ENCODE results near the gene NRXN3.

Gene NRXN3

DNA sequence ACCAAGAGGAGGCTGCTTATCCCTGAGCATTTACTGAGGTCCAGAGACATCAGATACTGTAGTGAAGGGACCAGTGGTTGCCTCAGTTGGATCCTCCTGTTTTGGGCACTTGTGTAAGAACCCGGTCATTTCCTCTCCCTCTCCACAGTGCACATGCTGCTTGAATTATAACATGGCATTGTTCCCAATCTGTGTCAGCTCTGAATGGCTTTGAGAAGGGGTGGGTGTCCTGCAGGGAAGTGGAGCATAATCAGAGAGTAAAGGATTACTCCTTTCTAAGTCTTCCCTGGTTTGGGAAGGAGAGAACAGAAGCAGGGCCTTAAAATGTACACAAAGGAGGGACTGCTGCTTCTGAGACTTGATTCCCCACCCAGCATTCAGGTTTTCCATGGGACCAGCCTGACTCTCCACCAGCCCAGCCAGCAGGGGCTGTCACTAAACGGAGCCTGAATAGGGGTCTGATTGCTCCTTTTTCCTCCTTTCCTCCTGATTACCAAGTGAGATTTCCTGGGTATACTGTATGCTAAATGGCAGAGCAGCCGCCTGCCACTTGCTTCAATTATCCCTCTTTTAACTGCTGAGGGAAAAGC is 78.4 kb downstream of the NRXN3 start:
- no peak for DNase-seq

DNA sequence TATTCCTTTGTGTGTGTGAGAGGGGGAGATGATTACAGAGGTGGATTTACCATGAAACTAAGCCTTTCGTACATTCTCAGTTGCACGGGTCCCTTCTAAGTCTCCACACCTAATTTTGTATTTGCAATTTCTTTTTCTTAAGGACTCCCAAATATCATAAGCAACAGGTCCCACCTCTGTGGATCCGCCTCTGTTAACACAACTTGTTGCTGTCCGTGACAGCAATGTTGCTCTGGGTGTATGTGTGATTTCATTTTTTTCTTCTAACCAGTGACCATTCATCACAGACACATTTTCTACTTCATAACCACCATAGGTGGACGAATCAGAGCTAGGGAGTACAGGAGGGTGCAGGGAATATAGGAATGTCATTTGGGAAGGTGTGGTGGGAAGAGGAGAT is 81.1 kb downstream of the NRXN3 start:
- no peak for DNase-seq

DNA sequence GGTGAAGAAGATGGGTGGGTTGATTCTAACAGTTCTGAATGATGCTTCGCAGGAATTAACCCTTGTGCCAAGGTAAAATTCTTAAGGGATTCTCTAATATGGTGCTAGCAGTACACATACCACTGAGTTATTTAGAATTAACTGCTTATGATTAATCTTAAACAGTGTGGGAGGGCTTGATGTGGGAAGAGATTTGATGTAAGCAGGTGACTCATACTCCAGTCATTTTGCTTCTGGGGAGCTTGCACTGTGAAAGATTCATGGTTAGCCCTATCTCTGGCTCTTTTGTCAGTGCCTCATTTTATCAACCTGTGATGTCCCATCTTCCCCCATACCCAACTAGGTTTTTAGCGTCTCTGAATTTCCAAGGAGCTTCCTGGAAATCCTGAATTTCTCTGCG is 83.8 kb downstream of the NRXN3 start:
- no peak for DNase-seq

DNA sequence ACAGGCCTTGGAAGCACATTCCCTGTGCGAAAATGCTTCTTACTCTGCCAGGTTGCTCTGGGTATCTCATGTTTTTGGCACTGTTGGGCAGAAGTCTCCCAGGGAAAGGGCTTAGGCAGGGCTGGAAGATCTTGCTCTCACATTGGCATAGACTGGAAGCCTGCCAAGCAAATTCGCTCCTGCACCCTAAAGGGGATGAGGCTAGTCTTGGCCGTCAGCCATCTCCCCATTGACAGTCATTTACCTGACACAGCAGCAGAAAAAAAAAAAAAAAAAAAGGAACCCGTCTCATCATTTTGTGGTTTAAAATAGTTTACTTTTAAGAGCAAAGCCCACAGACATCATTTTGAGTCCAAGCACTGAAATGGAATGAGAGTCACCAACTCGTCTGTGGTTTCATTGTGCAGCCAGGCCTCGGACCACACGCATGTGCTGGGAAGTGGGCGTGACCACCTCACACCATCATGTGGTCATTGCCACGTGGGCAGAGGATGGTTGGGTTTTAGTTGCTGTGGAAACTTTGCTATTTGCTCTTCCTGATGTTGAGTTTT is 84.8 kb downstream of the NRXN3 start:
- peak; percentile 19 for DNase-seq

DNA sequence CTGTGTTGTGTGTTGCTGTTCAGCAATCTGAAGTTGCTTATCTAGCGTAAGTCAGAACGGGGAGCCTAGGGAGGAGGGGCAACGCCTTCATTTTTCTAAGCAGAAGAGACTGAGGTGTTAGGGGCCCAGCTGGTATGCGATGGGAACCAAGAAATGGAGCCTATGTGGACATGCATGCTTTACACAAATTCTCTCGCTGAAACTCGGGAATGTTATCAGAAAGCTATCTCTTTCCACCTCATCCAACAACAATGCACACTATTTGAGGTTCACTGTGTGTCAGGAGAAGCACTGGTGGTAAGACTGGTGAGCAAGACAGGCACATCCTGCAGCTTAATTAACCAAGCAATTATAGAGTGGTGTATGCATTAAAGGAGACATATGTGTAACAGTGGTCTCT is 89.7 kb downstream of the NRXN3 start:
- DNase-seq, result no peak

DNA sequence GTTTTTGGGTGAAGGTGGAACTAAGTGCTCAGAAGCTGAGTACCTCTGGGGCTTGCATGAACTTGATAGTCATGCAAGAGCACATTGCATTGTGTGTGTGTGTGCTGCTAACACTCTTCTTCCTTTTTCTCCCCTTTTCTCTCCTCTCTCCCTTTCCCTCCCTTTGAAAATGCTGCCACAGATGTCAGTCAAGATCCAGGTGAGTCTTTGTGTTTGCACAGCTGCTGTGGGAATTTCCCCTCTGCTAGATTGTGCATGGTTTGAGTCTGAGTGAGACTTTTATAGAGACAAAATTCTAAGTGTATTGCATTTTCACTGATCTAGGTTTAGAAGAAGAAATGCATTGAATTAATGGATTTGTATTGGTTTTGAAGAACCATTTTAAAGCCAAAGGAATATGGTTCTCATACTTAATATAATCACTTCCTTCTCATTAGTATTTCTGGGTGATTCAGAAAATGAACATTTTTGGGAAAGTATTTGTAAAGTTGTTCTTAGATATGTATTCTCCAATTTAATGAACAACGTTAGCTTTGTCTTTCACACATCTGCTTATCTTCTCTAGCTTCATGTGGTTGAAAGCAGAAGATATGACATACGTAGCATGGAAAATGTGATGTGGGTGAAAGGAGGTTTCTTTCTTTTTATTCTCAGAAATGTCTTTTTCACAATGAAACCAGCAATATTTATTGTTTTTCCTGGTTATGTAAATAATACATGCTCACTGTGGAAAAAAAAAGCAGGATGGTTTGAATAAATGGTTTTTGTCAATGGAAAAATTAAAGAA is 108.5 kb downstream of the NRXN3 start:
- DNase-seq, result peak; percentile 92

DNA sequence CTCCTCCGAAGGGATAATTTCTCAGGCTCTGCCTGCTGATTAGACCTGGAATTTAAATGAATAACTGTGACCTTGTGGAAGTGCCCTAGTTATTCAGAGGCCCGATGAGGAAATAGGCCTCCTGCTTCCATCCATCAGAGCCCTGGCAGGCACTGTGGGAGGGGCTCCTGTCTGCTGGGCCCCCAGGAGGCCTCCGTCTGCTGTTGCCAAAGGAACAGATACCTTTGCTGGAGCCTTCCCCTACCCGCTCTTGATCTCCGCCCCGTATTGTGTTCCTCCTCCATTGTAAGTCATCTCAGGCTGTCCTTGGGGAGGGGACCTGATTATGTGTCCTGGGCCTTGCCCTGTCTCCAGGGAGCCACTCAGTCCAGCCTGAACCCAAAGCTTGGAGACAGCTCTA is 112.3 kb downstream of the NRXN3 start:
- no peak for DNase-seq

DNA sequence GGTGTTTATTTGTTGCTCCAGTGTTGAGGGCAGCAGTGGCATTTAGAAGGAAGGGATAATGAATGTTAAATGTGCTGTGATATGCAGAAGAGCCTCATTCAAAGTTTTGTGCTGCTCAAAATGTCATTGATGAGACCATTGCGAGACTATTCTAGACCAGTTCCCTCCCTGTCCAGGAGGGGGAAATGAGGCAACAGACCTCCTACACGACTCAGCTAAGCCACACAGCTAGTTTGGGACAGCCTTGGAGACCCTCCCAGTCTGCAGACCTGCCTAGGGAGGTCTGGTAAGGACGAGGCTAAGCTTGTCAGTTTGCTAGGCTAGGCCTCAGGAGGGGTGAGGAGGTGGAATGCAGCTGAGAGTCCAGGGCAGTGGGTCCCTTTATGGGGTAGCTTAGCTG is 116.0 kb downstream of the NRXN3 start:
- no peak for DNase-seq

DNA sequence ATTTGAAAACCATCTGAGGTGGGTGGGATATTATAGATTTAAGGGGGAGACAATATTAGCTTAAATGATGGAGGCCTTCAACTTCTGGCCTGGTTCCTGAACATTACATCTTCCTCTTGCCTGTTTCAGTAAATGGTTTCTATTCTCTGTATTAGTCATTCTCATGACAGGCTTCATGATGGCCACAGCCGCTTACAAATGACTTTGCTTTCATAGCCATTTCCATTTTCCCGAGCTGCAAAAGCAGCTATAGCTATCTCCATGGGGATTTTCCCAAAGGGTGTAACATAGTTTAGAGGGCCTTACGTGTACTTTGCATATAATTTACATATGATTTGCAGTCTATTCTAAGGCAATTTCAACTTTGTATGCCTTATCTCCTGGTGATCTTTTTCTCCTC is 121.8 kb downstream of the NRXN3 start:
- DNase-seq, result no peak

DNA sequence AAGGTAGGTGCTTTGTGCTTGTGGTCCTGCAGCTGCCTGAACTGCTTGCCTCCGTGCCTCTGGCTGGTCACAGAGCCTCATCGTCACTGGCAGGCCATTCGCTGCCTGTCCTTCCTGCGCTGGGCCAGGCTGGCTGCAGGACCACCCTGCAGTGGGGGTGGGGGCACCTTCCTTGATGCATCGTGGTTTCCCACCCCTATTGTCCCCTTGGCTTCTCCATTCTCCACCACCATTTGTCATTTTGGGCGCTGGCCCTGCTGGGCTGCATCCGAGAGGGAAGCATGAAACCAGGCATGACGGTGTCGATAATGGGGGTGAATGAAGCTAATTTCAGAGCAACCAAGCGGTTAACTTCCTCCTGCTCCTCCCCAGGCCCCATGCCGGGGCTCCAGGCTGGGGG is 127.7 kb downstream of the NRXN3 start:
- DNase-seq, result no peak

DNA sequence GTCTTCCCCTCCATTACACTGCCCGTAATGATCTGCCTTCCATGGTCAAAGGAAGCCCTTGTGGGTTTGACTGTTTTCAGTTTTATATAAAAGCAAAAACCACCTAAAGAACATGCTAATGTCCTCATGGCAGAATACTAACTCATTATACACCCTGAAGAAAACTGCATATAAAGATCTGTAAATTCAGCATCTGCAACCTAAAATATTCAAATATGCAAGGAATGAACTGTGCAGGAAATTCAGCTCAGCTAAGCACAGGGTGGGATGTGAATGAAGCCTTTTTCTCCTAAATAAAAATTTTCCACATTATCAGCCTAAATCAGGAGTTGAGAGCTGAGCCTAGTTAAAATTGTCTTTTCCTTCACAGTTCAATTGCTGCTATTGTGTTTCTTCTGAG is 128.1 kb downstream of the NRXN3 start:
- DNase-seq, result no peak

DNA sequence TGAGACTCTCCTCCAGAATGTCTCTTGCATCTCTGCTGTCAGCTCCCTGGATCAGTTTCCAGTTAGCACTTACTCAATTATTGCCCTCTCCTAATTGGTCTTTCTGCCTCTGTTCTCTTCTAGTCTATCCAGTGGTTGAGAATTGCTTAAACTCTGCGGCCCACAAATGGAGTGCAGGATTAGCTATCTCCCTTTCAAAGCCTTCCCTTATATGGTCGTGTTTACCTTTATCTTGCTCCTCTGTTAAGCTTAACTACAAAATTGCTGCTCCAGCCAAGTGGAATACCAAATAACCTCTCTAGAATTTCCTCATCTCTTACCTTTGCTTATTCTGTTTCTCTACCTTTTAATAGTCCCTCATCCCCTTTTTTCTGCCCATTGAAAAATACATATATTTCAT is 132.7 kb downstream of the NRXN3 start:
- DNase-seq, result peak; percentile 44

DNA sequence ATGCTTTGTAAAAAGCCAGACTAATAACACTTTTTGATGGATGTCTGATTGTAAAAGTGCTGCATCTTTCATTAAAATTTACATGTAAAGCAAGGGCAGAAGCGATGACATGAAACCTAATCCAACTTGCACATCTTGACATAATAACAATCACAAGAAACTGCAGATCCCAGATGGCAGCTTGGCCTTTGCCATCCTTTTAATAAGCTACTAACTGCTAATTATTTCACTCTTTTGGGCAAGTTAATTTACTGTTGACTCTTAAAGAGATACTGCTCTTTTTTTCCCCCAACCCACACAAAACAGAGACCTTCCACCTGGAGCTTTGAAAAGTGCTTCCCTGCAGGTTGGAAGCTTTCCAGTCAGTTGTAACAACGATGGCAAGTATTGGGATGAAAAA is 137.5 kb downstream of the NRXN3 start:
- no peak for DNase-seq

DNA sequence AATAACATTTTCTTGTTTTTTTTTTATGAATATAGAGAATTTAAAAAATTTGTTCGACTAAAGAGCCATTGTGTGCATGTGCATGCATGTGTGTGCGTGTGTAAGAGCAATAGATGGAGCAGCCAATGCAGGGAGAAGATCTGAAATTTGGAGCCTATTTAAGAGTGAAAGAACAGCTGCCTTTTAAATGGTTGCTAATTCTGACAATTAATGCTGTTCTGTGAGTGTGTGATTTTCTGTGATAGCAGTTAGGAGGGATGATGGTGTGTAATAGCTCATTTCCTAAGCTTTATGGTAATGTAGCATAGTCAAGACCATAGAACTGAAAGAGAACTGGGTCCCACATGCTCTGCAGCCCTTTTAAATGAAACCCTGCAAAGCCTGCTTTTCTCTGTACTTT is 137.9 kb downstream of the NRXN3 start:
- DNase-seq, result no peak

DNA sequence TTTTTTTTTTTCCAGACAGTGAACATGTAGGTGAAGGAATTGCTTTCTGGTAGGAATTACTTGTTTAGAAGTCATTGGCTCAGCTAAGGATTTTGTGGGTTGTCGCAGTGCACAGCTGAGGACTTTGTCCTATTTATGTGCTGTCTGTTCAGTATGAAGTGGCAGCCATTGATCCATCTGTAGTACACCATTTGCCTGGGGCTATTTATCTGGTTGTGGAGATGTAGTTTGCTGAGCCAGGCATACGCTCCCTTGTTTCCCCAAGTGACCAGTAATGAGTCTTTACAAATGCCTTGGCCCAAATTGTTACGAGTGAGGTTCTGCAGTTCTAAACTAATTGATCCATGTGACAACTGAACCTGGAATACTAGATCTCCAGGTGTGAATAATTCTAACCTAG is 140.1 kb downstream of the NRXN3 start:
- no peak for DNase-seq

DNA sequence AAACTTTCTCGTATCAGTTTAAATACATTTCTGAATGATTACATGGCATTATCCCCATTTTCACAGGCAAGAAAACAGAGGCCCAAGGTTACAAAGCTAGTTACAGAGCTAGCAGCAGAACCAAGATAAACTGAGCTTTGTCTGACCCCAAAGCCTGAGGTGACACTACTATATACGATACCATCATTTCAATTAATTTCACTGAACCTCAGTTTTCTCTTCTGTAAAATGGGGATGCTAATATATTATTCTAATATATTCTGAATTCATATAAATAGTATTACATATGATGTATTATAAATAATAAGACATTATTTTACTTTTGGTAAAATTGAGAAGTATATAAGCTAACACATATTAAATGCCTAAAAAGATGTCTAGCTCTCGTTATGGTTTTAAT is 143.3 kb downstream of the NRXN3 start:
- no peak for DNase-seq

DNA sequence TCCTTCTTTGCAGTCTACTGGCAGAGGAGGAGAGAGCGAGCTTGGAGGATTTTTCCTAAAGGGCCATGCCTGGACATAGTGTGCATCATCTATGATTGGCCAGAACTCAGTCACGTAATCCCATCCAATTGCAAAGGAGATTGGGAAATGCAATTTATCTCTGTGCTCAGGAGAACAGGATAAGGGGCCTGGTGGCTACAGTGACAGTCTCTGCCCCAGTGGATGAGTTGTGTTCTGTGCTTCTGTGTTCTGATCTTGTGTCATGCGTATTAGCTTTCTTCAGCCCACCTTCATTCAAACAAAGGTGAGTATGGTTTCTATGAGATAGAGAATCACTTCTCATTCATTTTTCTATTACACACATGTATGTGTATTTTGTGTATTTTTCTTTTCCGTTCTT is 144.3 kb downstream of the NRXN3 start:
- no peak for DNase-seq

DNA sequence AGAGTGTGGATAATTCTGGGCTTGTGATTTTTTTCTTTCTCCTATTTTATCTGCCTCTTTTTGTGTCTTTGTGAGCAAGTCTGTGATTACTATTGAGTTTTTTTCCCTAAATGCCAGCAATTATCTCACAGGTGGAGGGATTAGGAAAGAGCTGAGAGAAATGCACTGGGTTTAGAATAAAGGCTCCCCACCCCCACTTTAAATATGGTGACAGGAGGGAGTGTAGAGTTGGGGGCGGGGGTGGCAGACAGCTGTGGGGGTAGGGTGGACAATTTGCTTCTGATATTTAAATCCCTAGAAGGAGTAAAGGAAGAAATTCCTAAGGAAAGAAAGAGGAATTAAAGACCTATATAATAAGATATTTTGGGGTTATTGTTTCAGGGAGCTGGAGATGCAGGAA is 145.9 kb downstream of the NRXN3 start:
- no peak for DNase-seq

DNA sequence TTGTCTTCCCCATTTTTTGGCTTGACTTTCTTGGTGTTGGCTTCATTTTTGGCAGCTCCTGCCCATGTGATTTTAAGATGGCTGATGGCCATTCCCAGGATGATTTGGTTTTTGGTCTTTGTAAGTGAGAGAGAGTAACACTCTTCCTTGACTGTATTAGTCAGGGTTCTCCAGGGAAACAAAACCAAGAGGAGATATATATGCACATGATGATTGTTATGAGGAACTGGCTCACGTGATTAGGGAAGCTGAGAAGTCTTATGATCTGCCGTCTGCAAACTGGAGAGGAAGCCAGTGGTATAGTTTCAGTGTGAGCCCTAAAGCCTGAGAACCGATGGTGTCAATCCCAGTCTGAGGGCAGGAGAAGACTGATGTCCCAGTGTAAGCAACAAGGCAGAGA is 146.6 kb downstream of the NRXN3 start:
- no peak for DNase-seq

DNA sequence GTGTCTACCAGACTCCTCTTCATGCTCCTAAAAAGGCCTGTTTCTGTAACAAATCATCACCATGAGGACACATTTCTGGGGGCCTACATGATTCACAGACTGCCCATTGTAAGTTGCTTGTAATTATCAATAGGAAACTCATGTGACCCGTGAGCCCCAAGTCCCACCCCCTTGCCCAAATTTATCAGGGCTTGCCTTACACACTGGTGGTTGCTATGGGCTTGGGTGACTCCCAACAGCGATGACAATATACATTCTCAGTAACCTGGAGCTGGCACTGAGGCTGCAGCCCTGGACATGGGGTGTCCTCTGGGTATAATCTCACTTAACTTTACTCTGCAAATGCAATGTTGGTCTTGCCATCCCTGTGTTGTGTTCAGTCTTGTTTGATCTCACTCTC is 149.2 kb downstream of the NRXN3 start:
- no peak for DNase-seq

DNA sequence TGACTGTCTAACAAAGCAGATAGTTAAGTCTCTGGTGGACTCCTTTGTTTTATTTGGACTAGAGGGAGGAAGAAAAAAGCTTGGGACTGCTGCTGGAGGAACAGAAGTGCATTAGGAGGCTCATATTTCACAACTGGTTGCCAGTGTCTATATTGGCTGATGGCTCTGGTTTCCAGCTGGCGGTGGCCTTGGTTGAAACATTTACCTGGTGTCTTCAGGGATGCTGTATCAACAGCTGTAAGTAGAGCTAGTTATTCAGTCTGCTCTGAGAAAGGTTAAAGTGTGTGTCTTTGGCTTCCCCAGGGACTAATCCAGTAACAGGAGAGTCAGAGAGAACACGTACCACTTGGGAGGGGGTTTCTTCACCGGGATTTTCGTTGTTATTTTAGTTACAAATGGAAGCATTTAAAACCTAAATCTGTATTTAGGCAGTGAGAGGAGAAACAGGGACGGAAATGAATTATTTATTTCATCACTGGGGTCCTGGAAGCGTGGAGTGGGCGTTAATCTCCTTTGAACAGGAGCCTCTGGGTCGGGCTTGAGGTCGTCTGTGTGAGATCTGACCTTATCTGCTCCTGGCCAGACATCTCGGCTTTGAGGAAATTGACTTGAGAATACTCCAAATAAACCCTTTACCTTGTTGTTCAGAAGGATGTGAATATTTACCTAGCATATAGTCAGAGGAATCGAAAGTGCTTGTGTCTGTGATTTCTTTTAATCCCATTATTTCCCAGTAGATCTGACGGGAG is 149.9 kb downstream of the NRXN3 start:
- DNase-seq, result peak; percentile 71

DNA sequence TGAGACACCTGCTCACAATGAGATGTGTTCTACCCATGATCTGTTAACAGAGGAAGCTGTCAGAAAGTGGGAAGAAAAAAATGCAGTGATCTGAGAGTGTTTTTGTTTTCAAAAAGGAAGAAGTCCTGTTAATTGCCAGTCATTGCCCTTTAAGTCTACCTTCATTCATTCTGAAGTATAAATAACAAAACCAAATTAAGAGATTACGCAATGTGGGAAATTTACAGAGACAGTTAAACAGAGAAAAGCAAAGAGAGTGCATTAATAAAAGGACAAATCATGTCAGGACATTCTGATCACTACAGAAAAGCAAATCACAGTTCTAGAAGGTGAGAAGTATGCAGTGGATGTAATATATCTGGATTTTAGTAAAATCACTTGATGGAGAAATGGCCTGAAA is 154.2 kb downstream of the NRXN3 start:
- DNase-seq, result no peak

DNA sequence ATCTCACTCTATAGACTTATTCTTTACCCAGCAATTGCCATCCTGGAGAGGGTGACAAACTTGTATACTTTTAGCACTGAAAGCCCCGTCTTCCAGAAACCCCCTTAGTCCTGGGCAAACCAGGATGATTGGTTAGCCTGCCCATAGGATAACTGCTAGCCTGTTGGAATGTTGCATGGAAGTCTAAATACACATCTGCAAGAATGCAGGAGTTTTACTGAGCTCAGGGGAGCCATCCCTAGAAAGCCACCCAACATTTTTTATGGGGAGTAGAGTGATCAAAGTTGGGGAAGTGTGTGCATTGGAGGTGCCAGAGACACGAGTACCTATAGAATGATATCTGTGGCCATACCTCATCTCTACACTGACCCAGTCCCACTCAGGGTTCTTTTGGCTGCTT is 155.7 kb downstream of the NRXN3 start:
- no peak for DNase-seq

Measured in DMS53 (cell line).